Suprapubic skin (tissue), 3 donors: ENCODE data around the gene ZNF613.

Experiments
- POLR2A ChIP-seq, 2 donors: fragments of 450-650 bp; IDR thresholded peaks; one replicate each; pipeline ENCODE4 v1.6.1; 2017; ENCODE audit warnings: antibody characterized with exemption in 2 of 2, mild to moderate bottlenecking in 2 of 2, moderate library complexity in 2 of 2
- TF ChIP-seq, protein P1 (sequence below), 2 donors: fragments of 200-600 bp in 1 of 2; fragments of 450-650 bp in 1 of 2; sonication (generic) in 1 of 2; IDR thresholded peaks; one replicate each; pipeline ENCODE4 v1.5.1; 2016 to 2019; ENCODE audit warnings: antibody characterized with exemption in 2 of 2, mild to moderate bottlenecking in 1 of 2, moderate library complexity in 1 of 2

DNA sequence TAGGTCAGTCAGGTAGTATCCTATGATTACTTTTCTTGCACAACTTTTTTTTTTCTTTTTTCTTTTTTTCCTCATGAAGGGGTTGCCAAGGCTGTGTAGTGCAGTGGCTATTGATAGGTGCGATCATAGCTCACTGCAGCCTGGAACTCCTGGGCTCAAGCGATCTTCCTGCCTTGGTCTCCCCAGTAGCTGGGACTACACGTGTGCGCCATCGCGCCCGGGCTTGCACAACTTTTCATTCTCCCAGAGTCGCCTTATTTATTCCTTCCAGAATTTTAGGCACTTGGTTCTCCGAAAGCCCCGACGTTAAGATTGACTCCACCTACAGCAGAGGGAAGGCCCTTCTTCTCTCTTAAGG, 867 bp upstream of the ZNF613 start:
- TF ChIP-seq, protein P1, sequence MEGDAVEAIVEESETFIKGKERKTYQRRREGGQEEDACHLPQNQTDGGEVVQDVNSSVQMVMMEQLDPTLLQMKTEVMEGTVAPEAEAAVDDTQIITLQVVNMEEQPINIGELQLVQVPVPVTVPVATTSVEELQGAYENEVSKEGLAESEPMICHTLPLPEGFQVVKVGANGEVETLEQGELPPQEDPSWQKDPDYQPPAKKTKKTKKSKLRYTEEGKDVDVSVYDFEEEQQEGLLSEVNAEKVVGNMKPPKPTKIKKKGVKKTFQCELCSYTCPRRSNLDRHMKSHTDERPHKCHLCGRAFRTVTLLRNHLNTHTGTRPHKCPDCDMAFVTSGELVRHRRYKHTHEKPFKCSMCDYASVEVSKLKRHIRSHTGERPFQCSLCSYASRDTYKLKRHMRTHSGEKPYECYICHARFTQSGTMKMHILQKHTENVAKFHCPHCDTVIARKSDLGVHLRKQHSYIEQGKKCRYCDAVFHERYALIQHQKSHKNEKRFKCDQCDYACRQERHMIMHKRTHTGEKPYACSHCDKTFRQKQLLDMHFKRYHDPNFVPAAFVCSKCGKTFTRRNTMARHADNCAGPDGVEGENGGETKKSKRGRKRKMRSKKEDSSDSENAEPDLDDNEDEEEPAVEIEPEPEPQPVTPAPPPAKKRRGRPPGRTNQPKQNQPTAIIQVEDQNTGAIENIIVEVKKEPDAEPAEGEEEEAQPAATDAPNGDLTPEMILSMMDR (IDR thresholded peaks at IDR 0.05) = no peak
- TF ChIP-seq POLR2A (IDR thresholded peaks at IDR 0.05) = no peak
